HCT116 (cell line): ENCODE data around the gene GALNT16. TPM values are rescaled to one million over a fixed set of nuclear protein-coding genes. Genes with fewer than 3 reads are reported as not detected.

Experiments
- ATAC-seq: fragments of 200-7000 bp; cut with Tn5 transposase; 2 replicates; pipeline ENCODE4 v1.9.1; 2020; ENCODE audit warnings: mild to moderate bottlenecking, moderate library complexity
- BruUV-seq: library from RNA; stranded (reverse); fragments of 400-500 nt; replicated peaks from 2 replicates; lab custom pipeline; 2021; lab: Mats Ljungman, UMichigan
- CTCF ChIA-PET: fragments of 300-600 bp; sonication (Branson Sonifier 250); formaldehyde crosslinking; loops from one replicate; lab custom pipeline; 2021; ENCODE audit warnings: antibody characterized with exemption; lab: Charles Lee
- POLR2A ChIA-PET: fragments of 300-600, 350-600 bp; sonication (Branson Sonifier 250); formaldehyde crosslinking; loops from one replicate; lab custom pipeline; 2021; ENCODE audit warnings: antibody characterized with exemption; lab: Charles Lee
- RAD21 ChIA-PET, 2 experiments: fragments of 300-600 bp; sonication (Branson Sonifier 250); formaldehyde crosslinking; loops; one replicate each; lab custom pipeline; 2023; ENCODE audit warnings: low total read pairs in 2 of 2; ENCODE audit not compliant: uncharacterized antibody in 2 of 2, unreplicated experiment in 2 of 2, low non-redundant PET in 1 of 2; lab: Charles Lee
- DNase-seq: peaks from one replicate; pipeline ENCODE4 v3.0.0-alpha.2; 2010; ENCODE audit warnings: low read depth, low spot score
- H2AFZ ChIP-seq: fragments of 200-600 bp; shearing (Covaris generic), sonication (generic); 2 replicates; pipeline ENCODE4 v1.6.1; 2017; ENCODE audit warnings: low read depth, mixed run types, mixed read lengths, antibody characterized with exemption, low read length; ENCODE audit not compliant: poor library complexity, severe bottlenecking
- H3K27ac ChIP-seq: 2 replicates; pipeline ENCODE4 v1.5.1; 2012; ENCODE audit warnings: low read depth, low read length
- H3K27me3 ChIP-seq: fragments of 200-600 bp; sonication (generic); 2 replicates; pipeline ENCODE4 v1.6.1; 2016; ENCODE audit warnings: mixed run types, low read length, mixed read lengths; ENCODE audit not compliant: insufficient read depth
- H3K36me3 ChIP-seq, 2 experiments: fragments of 200-500 bp in 1 of 2; fragments of 200-600 bp in 1 of 2; sonication (Bioruptor generic) in 1 of 2; sonication (generic) in 1 of 2; 2 replicates each; pipeline versions ENCODE4 v1.5.1 to v1.6.1; 2014 to 2016; ENCODE audit warnings: low read length in 2 of 2, inconsistent platforms in 1 of 2, mixed read lengths in 1 of 2, mixed run types in 1 of 2; ENCODE audit not compliant: insufficient read depth in 2 of 2, control insufficient read depth in 1 of 2
- H3K4me1 ChIP-seq, 2 experiments: fragments of 200-600 bp in 1 of 2; sonication (generic) in 1 of 2; 2 replicates each; pipeline versions ENCODE4 v1.5.1 to v1.6.1; 2012 to 2017; ENCODE audit warnings: low read length in 2 of 2, inconsistent platforms in 1 of 2, mild to moderate bottlenecking in 1 of 2, mixed read lengths in 1 of 2, mixed run types in 1 of 2, moderate library complexity in 1 of 2; ENCODE audit not compliant: insufficient read depth in 2 of 2, control insufficient read depth in 1 of 2
- H3K4me2 ChIP-seq: fragments of 200-600 bp; sonication (generic); 2 replicates; pipeline ENCODE4 v1.6.1; 2017; ENCODE audit warnings: mixed run types, low read length, mixed read lengths
- H3K4me3 ChIP-seq, 2 experiments: fragments of 200-600 bp in 1 of 2; sonication (generic) in 1 of 2; replicated peaks in 1 of 2; 2 replicates each; pipeline ENCODE4 v1.5.1; 2011 to 2016; ENCODE audit warnings: low read length in 2 of 2, control low read depth in 1 of 2, low read depth in 1 of 2, mild to moderate bottlenecking in 1 of 2, mixed read lengths in 1 of 2, mixed run types in 1 of 2
- H3K79me2 ChIP-seq: fragments of 200-600 bp; sonication (generic); 2 replicates; pipeline ENCODE4 v1.6.1; 2017; ENCODE audit warnings: mild to moderate bottlenecking, mixed run types, low read length, moderate library complexity, mixed read lengths; ENCODE audit not compliant: insufficient read depth
- H3K9ac ChIP-seq: fragments of 200-600 bp; sonication (generic); 2 replicates; pipeline ENCODE4 v1.6.1; 2016; ENCODE audit warnings: low read length, mixed read lengths
- H3K9me2 ChIP-seq: fragments of 200-600 bp; sonication (generic), shearing (Covaris generic); 2 replicates; pipeline ENCODE4 v1.6.1; 2017; ENCODE audit warnings: mixed run types, mild to moderate bottlenecking, moderate library complexity; ENCODE audit not compliant: insufficient read depth
- H3K9me3 ChIP-seq, 2 experiments: fragments of 200-500 bp in 1 of 2; fragments of 200-600 bp in 1 of 2; sonication (Bioruptor generic) in 1 of 2; sonication (generic) in 1 of 2; 2 replicates each; pipeline ENCODE4 v1.6.1; 2014 to 2017; ENCODE audit warnings: low read length in 2 of 2, mixed read lengths in 2 of 2, inconsistent platforms in 1 of 2, low read depth in 1 of 2, mild to moderate bottlenecking in 1 of 2, mixed run types in 1 of 2, moderate library complexity in 1 of 2; ENCODE audit not compliant: control insufficient read depth in 1 of 2, insufficient read depth in 1 of 2
- H4K20me1 ChIP-seq: fragments of 200-600 bp; sonication (generic), shearing (Covaris generic); 2 replicates; pipeline ENCODE4 v1.6.1; 2017; ENCODE audit warnings: mixed run types, mild to moderate bottlenecking, moderate library complexity; ENCODE audit not compliant: insufficient read depth
- CBX3 ChIP-seq: IDR thresholded peaks from 2 replicates; pipeline ENCODE4 v1.6.1; 2012; ENCODE audit warnings: low read depth
- CEBPB ChIP-seq: IDR thresholded peaks from 2 replicates; pipeline ENCODE4 v1.6.1; 2012; ENCODE audit warnings: low read depth
- EZH2phosphoT487 ChIP-seq: fragments of 200-600 bp; IDR thresholded peaks from 2 replicates; pipeline ENCODE4 v1.6.1; 2018; ENCODE audit warnings: antibody characterized with exemption, borderline replicate concordance
- FOSL1 ChIP-seq: IDR thresholded peaks from 2 replicates; pipeline ENCODE4 v1.6.1; 2012; ENCODE audit warnings: low read depth
- POLR2A ChIP-seq: IDR thresholded peaks from 2 replicates; pipeline ENCODE4 v1.7.0; 2011; ENCODE audit warnings: borderline replicate concordance; ENCODE audit not compliant: insufficient read depth, insufficient read length; ENCODE audit errors: extremely low read depth
- POLR2AphosphoS5 ChIP-seq: IDR thresholded peaks from 2 replicates; pipeline ENCODE4 v1.6.1; 2011; ENCODE audit warnings: mild to moderate bottlenecking, low read depth, low read length, moderate library complexity
- SRF ChIP-seq: IDR thresholded peaks from 2 replicates; pipeline ENCODE4 v1.6.1; 2012; ENCODE audit warnings: low read depth
- ZBTB33 ChIP-seq: IDR thresholded peaks from 2 replicates; pipeline ENCODE4 v1.6.1; 2011; ENCODE audit warnings: mild to moderate bottlenecking, low read length, moderate library complexity; ENCODE audit not compliant: insufficient replicate concordance; ENCODE audit errors: extremely low read depth
- intact Hi-C: fragments of 100-400 bp; cut with micrococcal nuclease; formaldehyde crosslinking; loops from 2 replicates; pipeline ENCODE4 v1.10.0; 2022
- total RNA-seq: library from RNA; stranded (reverse); gene quantifications from one replicate; pipeline ENCODE4 v1.2.1, GENCODE V29; 2021; ENCODE audit not compliant: unreplicated experiment
- TF ChIP-seq, protein P1 (sequence below): IDR thresholded peaks from 2 replicates; pipeline ENCODE4 v1.6.1; 2012; ENCODE audit warnings: low read depth
- TF ChIP-seq, protein P2 (sequence below): IDR thresholded peaks from 2 replicates; pipeline ENCODE4 v1.6.1; 2012

The GALNT16 gene
- total RNA-seq, 1 experiment from 2014 or later, result 0.32 TPM

GRCh38 chr14:69313176-69313575 is 53.2 kb downstream of the GALNT16 start:
- Histone ChIP-seq H3K9me3 (no peaks in the 10 kb centered on the region), H3K79me2 (no peaks in the 10 kb centered on the region), H4K20me1 (no peaks in the 10 kb centered on the region), H3K4me2 (no peak overlapping the region), H2AFZ (no peak overlapping the region), H3K9me2 (no peaks in the 10 kb centered on the region), H3K4me3 (no peak overlapping the region), H3K4me1 (peaks cover 0 to 9% of the 10 kb centered on the region in 2 experiments; a peak in 2 of 4 replicates), H3K36me3 (no peaks in the 10 kb centered on the region), H3K9ac (no peak overlapping the region), H3K27ac (no peak overlapping the region), H3K27me3 (0 out of 2 replicates have a peak, but pooled peaks cover 4% of the 10 kb centered on the region)
- POLR2A ChIA-PET, result no interaction called here
- CTCF ChIA-PET, result no interaction called here
- ATAC-seq (no peak), DNase-seq (no peak)
- no TSS peak for BruUV-seq
- no peak for TF ChIP-seq CBX3
- no peak for TF ChIP-seq ZBTB33
- TF ChIP-seq POLR2A, result no peak
- TF ChIP-seq, protein P1, sequence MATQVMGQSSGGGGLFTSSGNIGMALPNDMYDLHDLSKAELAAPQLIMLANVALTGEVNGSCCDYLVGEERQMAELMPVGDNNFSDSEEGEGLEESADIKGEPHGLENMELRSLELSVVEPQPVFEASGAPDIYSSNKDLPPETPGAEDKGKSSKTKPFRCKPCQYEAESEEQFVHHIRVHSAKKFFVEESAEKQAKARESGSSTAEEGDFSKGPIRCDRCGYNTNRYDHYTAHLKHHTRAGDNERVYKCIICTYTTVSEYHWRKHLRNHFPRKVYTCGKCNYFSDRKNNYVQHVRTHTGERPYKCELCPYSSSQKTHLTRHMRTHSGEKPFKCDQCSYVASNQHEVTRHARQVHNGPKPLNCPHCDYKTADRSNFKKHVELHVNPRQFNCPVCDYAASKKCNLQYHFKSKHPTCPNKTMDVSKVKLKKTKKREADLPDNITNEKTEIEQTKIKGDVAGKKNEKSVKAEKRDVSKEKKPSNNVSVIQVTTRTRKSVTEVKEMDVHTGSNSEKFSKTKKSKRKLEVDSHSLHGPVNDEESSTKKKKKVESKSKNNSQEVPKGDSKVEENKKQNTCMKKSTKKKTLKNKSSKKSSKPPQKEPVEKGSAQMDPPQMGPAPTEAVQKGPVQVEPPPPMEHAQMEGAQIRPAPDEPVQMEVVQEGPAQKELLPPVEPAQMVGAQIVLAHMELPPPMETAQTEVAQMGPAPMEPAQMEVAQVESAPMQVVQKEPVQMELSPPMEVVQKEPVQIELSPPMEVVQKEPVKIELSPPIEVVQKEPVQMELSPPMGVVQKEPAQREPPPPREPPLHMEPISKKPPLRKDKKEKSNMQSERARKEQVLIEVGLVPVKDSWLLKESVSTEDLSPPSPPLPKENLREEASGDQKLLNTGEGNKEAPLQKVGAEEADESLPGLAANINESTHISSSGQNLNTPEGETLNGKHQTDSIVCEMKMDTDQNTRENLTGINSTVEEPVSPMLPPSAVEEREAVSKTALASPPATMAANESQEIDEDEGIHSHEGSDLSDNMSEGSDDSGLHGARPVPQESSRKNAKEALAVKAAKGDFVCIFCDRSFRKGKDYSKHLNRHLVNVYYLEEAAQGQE, result no peak
- TF ChIP-seq, protein P2, sequence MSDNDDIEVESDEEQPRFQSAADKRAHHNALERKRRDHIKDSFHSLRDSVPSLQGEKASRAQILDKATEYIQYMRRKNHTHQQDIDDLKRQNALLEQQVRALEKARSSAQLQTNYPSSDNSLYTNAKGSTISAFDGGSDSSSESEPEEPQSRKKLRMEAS, result no peak
- no peak for TF ChIP-seq EZH2phosphoT487
- TF ChIP-seq SRF, result no peak
- TF ChIP-seq FOSL1, result no peak
- no peak for TF ChIP-seq POLR2AphosphoS5
- TF ChIP-seq CEBPB, result no peak
- RAD21 ChIA-PET, result no interaction called here
- intact Hi-C loops, result no loop called here
